HT1080 (cell line): ENCODE results near the gene ZNF148. TPM values are rescaled to one million over a fixed set of nuclear protein-coding genes. Genes with fewer than 3 reads are reported as not detected.

Experiments used
- DNase-seq: peaks from one replicate; pipeline ENCODE4 v3.0.0-alpha.2; 2015; ENCODE audit warnings: low read depth
- total RNA-seq: library from RNA; depleted of rRNA; stranded (reverse); fragments of >200 nt; shearing (Covaris generic); gene quantifications from 2 replicates; pipeline ENCODE4 v1.2.3, GENCODE V29; 2014

ZNF148 gene
- total RNA-seq, 1 experiment from 2014 or later = 30.8 TPM

DNA sequence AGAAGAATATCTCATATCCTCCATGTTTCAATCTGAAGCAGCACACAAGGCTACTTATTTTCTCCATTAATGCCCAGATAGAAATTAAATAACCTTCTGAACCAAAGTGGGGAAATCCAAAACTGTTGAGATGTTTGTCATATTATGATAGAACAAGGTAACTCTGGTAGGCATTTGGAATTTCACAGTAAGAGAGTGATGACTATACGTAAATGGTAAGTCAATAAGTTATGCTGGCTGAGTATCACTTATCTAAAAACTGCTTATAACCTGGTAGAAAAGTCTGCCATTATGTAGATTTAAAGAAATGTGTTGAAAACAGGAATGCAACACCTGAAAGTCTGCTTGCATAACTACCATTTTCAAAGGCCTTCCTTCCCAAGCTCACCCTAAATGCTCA lies 145.4 kb downstream of the ZNF148 start:
- DNase-seq = no peak

DNA sequence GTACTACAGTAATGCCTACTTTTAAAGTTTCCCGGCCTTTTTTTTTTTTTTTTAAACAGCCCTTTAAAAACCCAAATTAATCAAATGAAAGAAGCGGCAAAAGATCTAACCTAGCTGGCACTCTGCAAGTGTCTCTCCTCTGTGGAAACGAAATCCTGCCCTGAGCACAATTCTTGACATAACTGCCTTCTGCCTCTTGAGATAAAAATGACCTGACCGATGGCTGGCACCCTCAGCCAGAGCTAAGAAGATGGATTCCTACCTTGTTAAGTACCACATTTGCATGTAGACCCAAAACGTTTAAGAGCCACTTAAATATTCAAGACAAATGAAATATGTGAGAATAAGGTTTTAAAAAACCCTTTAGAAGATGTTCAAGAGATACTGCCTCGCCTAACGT lies 146.0 kb downstream of the ZNF148 start:
- no peak for DNase-seq

DNA sequence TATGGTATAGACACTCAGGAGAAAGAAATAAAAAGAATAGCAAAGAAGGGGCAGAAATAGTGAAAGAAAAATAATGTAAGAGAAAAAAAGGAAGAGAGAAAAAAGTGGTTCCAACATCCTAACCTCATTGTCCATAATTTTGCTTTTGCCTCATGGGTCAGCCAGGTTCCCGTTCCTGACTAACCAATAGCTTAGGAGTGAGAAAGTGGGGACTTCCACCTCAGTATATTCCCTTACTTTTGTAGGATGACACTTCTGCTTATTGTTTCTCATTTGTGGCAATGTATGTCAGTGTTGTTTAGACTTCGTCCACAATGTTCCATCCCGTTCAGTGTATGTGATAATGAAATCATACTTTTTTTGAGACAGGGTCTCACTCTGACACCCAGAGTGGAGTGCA lies 153.3 kb downstream of the ZNF148 start:
- no peak for DNase-seq

DNA sequence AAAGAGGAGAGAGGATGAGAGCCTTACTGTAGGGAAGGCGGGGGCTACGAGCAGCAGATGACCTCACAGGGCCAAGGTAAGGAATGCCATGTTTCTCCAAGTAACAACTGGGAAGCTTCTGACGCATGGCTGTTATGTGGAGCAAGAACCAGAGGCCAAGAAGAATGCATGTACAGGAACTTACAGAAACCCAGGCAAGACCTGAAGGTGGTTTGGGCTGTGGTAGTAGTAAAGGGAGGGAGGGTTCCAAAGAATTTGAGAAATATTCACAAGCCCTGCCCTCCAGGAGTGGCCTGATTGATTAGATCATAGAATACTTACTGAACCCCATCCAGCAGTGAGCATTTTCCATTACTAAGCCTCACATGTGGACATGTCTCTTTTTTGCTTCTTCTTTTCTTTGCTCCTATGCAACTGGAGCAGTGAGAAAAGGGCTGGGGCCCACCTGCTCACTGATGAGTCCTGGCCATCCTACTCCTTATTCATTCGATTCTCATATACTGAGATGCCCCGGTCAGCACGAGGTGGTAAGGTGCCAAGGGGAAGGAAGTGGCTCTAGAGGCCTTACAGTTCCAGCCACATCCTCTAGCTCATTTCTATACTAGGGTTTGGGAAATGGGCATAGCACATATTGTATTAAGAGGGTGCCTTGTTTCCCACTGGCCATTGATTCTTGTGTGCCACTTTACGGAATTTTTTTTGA lies 154.2 kb downstream of the ZNF148 start:
- no peak for DNase-seq

DNA sequence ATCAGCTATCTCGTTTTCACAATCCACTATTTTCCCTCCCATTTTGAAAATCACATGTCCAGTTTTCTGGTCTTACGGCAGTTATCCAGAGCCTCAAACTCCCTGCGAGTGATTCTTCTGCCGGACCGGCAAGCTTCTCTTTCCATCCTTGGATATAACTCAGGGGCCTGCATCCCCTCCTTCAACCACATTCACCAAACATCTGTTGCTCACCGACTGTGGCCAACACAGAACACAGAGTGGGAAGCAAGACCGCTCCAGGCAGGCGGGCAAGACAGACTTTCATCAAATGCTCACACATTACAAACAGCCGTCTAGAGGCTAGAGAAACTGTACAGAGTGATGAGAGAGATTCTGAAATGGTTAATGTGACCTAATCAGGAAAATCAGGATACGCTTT lies 154.9 kb downstream of the ZNF148 start:
- DNase-seq = no peak

DNA sequence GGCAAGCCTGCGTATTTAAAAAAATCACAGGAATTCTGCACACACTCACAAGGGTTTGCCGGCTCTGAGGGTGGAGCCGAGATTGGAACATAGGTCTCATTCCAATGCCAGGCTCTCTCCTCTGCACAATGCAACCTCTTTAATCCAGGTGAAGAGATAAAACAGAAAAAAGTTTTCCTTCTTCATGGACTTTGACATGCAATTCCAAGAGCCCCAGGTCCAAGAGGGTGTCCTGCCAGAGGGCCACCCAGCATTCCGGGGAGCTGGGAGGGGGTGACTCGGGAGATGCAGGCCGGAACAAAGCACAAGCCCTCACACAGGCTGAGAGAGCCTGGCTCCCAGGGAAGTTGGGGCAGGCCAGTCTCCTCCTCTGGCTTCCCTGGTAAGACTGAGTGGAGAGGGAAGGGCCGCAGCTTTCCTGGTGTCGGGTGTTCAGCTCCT lies 155.8 kb downstream of the ZNF148 start:
- no peak for DNase-seq

DNA sequence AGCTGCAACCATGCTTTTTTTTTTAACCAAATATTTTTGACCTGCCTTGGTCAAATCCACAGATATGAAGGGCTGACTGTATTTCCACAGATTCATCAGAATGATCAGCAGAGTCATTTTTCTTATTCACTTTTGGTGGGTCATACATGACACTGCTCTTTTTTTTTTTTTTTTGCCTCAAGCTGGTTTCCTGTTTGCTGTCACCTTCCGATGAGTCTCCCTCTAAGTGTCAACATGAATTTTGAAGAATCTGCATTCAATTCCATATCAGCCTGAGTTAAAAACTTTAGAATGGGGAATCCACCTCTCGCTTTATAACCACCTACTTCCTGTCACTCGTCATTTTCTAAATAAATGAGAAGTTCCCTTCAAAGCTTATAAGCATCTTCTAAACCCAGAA lies 160.4 kb downstream of the ZNF148 start:
- peak; percentile 76 for DNase-seq

DNA sequence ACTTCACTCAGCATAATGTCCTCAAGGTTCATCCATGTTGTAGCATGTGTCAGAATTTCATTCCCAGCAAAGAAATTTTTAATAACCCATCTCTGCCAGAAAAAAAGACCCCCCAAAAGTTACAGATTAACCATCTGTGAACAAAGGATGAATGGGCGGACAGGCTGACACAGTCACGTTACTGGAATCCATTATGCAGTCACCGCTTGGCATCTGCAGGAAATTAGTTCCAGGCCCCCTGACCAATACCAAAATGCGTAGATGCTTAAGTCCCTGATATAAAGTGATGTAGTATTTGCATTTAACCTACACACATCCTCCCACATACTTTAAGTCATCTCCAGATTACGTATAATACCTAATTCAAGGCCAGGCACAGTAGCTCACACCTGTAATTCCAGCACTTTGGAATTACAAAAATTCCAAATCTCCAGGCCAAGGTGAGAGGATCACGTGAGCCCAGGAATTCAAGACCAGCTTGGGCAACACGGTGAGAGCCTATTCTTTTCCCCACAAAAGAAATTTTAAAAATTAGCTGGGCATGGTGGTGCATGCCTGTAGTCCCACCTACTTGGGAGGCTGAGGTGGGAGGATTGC lies 161.1 kb downstream of the ZNF148 start:
- no peak for DNase-seq

DNA sequence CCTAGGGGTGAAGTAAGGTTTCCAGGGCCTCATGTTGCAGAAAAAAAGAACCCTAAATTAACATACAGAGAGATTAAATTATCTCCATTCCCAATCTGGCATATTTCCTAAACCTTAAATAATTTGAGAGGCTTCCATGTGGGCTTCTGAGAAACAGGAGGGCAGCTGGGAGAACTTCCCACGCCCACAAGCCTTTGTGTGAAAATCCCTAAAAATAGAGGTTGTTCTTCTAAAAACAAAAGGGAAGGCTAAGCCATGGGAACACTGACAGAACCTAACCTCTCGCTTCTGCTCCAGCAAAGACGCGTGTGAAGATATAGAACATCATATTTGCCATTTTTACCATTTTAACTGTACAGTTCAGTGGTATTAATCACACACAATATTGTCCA lies 161.8 kb downstream of the ZNF148 start:
- no peak for DNase-seq

DNA sequence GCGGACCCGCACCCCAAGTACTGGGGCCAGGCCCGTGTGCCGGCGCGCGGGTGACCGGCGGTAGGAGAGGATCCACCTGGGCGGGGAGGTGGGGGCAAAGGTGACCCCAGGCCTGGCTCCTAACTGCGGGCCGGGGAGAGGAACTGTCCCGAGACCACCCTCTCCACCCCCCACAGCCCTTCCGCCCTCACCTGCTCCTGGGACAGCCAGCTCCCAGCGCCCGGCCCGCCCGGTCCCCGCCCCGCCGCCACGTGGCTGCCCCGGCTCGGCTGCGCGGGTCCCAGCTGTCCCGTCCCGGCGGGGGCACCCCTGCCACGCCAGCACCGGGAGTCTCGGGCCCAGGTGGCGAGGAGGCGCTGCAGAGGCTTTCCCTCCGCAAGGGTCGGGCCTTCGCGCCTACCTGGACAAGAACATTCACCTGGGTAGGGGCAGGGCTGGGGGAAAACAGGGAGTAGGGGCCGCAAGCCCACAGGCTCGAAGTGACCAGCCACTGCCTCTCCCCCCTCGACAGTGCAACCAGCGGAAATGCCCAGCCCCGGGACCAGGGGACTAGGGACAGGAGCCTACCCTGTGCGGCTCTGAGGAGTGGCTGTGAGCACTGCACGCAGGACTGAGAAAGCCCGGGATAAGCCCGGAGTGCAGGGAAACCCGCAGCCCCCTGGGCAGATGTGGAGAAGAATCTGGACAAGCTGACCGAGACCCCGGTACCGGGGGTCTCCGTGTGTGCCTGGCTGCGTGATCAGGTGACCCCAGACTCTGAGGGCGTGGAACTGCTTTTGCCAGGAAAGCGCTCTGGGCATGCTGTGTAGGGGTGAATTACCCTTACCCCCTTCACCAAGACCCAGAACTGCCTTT lies 162.4 kb downstream of the ZNF148 start, which contains the start of gene SLC12A8:
Gene SLC12A8 (minus strand): TSS at position 240 of the 855 bp plus-strand sequence. CDS start 1,399 bp downstream, outside the sequence.
- DNase-seq = no peak

DNA sequence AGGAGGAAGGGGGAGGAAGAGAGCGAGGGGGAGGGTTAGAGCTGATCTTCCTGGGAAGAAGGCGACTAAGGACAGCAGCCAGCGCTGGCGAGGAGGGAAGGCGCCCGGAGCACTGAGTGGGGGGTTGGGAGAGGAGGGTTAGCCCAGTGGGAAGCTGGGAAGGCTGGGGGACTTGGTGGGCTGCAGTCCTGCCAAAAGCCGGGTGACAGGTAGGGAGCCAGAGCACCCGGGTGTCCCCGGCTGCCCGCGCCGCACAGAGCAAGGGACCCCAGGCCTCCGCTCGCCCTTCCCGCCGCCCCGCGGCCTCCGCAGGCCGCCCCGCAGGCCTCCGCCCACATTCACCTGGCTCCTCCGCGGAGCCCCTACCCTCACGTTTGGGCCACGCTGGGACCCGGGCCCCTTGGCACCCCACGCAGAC lies 163.0 kb downstream of the ZNF148 start:
- no peak for DNase-seq

DNA sequence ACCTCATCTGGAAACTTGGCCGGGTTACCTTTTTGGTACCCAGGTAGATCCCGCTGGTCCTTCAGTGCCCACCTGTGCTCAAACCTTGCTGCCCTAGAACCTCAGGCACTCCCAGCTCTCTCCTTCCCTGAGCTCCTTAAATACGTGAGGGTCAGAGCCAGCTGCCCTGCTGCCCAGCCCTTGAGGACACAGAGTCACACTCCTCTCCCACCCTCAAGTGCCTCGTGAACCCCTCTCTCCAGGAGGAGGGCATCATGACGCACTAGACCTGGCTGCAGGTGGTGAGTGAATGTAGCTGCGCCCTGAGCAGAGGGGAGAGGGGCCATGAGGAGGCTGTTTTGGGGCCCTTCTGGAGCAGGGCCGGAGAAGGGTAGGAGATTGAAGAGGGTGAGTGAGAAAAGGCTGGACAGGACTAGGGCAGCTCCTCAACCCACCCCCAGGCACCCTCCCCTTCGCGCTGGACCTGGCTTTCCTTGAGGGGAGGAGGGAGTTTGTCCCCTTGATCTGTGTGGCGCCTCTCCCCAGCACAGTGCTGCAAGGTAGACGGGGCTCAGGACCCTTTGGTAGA lies 163.5 kb downstream of the ZNF148 start:
- no peak for DNase-seq

DNA sequence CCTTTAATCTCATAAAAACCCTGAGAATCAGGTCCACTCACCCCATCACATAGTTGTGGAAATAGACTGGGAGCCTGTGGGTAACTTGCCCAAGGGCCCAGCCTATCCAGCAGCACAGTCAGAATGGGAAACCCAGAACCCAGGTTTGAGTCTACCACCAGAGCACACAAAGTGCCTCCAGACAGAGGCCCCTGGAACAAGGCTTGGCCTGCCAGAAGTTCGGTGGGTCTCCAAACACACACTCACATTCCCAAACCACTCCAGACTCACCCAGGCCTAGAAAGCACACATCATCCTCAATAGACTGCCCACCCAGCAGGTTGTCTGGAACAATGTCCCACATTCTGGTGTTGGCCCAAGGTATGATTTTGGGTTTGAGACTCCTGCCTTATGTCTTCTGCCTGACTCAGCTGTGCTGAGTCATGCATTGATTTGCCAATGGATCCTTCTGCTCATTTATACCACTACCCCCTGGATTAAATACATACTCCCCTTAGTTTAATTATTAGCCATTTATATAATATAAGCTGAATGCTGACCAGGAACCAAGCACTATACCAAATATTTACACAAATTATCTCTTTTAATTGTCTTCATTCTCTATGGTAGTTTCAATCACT lies 167.1 kb downstream of the ZNF148 start:
- DNase-seq = peak; percentile 34

DNA sequence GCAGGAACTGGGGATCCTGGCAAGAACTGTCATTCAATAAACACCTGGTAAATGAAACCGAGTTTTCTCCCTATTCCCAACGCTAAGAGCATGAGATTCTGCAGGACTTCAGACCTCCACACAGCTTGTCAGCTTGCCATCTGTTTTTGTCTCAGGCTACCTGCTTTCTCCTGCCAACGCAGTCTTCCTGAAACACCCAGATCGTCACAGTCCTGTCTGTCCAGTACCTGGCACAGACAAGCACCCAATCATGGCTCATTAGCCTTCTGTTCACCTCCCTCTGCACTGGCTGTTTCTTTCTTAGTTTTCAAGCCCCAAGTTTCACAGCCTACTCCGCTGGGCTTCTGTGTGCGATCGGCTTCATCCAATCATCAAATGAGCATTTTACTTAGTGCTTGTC lies 167.6 kb downstream of the ZNF148 start:
- no peak for DNase-seq

DNA sequence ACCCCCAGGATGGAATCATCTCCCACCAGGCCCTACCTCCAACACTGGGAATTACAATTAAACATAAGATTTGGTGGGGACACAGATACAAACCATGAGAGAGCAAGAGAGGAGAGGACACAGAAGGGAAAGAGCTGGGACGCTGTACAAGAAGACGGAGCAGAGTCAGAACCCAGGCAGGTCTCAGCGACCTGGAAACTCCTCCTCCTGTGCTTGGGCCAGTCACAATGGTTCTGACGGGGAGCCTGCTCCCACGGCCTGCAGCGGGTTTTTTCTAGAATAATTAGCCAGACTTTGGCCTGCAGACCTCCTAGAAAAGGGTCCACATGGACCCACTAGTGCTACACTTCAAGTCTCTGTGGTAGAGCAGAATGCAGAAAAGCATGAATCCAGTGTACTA lies 168.2 kb downstream of the ZNF148 start:
- no peak for DNase-seq

DNA sequence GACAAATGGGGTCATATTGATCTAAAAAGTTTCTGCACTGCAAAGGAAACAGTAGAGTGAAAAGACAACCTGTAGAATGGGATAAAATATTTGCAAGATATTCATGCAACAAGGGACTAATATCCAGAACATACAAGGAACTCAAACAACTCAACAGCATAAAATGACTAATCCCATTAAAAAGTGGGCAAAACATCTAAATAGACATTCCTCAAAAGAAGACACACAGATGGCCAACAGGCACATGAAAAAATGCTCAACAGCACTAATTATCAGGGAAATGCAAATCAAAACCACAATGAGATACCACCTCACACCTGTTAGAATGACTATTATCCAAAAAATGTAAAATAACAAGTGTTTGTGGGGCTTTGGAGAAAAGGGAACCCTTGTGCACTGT lies 171.4 kb downstream of the ZNF148 start:
- no peak for DNase-seq

DNA sequence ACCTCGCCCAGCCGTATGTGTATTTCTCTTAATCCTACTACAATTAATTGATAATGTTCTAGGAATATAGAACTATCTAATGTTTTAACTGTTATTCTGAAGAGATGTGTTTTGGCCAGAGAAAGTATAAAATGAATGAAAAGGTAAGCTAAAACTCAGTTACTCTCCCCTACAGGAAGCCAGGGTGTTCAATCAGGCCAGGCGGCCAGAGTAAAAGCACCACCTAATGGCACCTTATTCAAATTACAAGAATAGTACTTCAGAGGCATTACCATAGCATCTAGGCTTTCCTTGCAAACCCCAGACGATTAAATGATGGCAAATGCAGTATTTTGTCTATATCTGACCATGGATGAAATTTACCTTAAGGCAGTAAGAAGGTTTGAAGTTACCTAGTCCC lies 172.9 kb downstream of the ZNF148 start:
- peak; percentile 64 for DNase-seq

DNA sequence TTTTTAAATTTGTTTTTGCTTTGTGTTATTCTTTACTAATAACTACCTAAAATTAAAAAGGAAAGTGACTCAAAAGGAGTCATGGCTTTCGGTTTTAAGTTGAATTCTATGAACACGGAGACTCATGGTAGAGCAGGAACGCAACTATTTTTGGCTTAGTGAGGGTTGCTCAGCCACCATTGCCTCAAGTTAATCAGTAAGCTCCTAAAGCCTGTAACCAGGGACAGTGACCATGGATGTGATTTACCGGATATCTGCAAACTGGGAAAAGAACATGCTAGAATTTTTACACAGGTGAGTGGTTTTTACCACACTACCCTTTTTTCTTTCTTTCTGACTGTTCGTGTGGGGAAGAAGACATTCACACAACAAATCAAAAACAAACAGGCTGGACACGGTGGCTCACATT lies 174.4 kb downstream of the ZNF148 start:
- DNase-seq = no peak

DNA sequence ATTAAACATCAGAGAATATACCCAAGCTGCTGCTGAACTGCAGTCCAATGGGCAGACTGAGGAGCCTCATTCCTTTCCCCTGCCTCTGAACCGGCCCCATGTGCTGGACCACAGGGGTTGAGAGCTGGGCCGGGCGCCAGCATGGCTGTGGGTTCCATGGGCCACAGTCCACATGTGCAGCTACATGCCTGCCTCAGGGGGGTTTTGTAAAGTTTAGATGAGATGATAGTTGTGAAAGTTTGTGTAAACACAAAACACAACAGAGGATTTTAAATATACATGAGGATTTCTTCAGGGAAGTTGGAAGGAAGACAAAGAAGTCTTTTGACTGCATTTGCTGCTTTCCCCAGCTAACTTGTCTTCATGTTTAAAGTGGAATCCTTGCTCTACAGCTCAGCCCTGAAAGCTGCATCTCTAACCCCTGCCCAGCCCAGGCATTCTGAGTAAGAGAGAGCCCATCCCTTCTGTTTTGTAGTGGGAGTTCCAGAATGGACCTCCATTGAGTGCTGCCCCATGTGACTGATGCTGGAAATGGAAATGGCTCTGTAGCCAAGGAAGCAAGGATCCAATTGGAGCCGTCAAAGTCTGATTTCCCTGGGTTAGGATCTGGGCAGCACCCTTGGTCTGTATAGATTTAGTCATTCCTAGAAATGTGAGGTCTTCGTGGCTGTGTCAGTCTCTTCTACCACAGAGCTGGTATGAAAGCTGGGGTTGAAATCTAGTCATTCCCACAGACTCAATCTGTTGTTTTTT lies 180.1 kb downstream of the ZNF148 start:
- DNase-seq = peak; percentile 33

DNA sequence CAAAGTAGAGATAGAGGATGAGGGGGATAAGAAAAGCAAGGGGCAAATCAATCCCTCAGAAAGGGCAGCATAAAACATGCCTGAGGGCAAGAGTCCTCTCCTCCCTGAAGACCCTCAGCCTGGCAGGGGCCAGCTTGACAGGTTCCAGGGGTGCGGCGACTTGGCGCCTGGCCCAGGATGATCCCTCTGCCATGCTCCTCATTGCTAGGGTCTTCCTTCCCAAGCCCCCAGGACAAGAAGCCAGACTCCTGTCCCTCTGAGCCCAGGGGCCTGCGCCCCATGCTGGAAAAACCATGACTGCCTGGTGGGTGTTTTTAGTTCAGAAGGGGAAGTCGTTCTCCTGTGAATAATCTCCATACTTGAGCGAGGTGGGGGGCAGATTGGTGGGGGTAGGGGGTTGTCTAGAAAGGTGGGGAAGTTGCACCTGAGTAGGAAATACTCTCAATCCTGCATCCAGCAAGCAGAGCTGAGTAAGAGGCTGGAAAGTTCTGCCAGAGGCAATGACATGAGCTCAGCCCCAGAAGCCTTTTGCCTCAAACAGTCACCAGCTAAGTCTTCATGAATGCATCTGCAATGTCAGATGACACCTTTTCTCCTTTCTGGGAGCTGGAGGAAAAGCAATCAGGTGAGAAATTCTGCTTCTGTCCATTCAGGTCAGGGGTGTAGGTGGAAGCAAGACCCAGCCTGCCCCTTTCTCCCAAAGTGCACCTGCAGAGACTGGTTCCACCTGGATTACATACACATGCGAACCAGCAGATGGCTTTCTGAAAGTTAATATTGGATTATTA lies 180.9 kb downstream of the ZNF148 start:
- DNase-seq = no peak
